Hippocampal formation (tissue), 2 donors: Measurements from ENCODE around the gene DIP2C.

Experiments used
- DNase-seq, 2 donors: peaks; one replicate each; lab custom pipeline; 2025; lab: John Stamatoyannopoulos, UW

The DIP2C gene

GRCh38 chr10:494149-494542, 195.3 kb downstream of the DIP2C start:
- no peak for DNase-seq

- DNase-seq, result no peak
These were observed 195.9 kb downstream of the DIP2C start for GRCh38 chr10:493391-494148.

- DNase-seq, result no peak
These were observed 196.6 kb downstream of the DIP2C start for GRCh38 chr10:492836-493235.

GRCh38 chr10:491667-492424, 197.6 kb downstream of the DIP2C start:
- DNase-seq, result no peak

- DNase-seq, result peak; percentile 23 to 38
These were observed 198.4 kb downstream of the DIP2C start for GRCh38 chr10:490891-491571.

GRCh38 chr10:490256-490655, 199.2 kb downstream of the DIP2C start:
- DNase-seq, result no peak

GRCh38 chr10:489330-489729, 200.1 kb downstream of the DIP2C start:
- no peak for DNase-seq

- no peak for DNase-seq
These were observed 200.6 kb downstream of the DIP2C start for GRCh38 chr10:488933-489215.

GRCh38 chr10:488081-488932, 201.2 kb downstream of the DIP2C start:
- DNase-seq, result no peak

GRCh38 chr10:486666-487322, 202.7 kb downstream of the DIP2C start:
- DNase-seq, result no peak

- no peak for DNase-seq
These were observed 203.3 kb downstream of the DIP2C start for GRCh38 chr10:486206-486605.

- DNase-seq, result no peak
These were observed 203.7 kb downstream of the DIP2C start for GRCh38 chr10:485776-486175.

GRCh38 chr10:484925-485661, 204.4 kb downstream of the DIP2C start:
- no peak for DNase-seq

- DNase-seq, result no peak
These were observed 205.0 kb downstream of the DIP2C start for GRCh38 chr10:484441-484924.

- DNase-seq, result no peak
These were observed 206.2 kb downstream of the DIP2C start for GRCh38 chr10:483261-483660.

- no peak for DNase-seq
These were observed 206.6 kb downstream of the DIP2C start for GRCh38 chr10:482848-483247.

GRCh38 chr10:482051-482501, 207.4 kb downstream of the DIP2C start:
- no peak for DNase-seq

GRCh38 chr10:481628-482027, 207.8 kb downstream of the DIP2C start:
- DNase-seq, result no peak

- DNase-seq, result peak in 1 of 2 donors; percentile 48
These were observed 208.4 kb downstream of the DIP2C start for GRCh38 chr10:480928-481552.

GRCh38 chr10:480498-480927, 209.0 kb downstream of the DIP2C start:
- no peak for DNase-seq
